Hippocampal formation (tissue), 2 donors: ENCODE results near the gene CADM1.

Source experiments
- DNase-seq, 2 donors: peaks; one replicate each; lab custom pipeline; 2025; lab: John Stamatoyannopoulos, UW

Gene CADM1

GRCh38 chr11:115247361-115247760, 256.9 kb downstream of the CADM1 start:
- DNase-seq: no peak

GRCh38 chr11:115244758-115245157, 259.5 kb downstream of the CADM1 start:
- DNase-seq: peak; percentile 38 to 42

GRCh38 chr11:115244296-115244695, 259.9 kb downstream of the CADM1 start:
- no peak for DNase-seq

- no peak for DNase-seq
These were observed 261.2 kb downstream of the CADM1 start for GRCh38 chr11:115242982-115243381.

- no peak for DNase-seq
These were observed 262.3 kb downstream of the CADM1 start for GRCh38 chr11:115241899-115242298.

- no peak for DNase-seq
These were observed 265.4 kb downstream of the CADM1 start for GRCh38 chr11:115238791-115239190.

- no peak for DNase-seq
These were observed 266.1 kb downstream of the CADM1 start for GRCh38 chr11:115238086-115238485.

- DNase-seq: no peak
These were observed 266.6 kb downstream of the CADM1 start for GRCh38 chr11:115237578-115237977.

- no peak for DNase-seq
These were observed 269.4 kb downstream of the CADM1 start for GRCh38 chr11:115234794-115235193.

GRCh38 chr11:115226556-115226955, 277.7 kb downstream of the CADM1 start:
- no peak for DNase-seq

- no peak for DNase-seq
These were observed 279.7 kb downstream of the CADM1 start for GRCh38 chr11:115224551-115224950.

GRCh38 chr11:115222863-115223530, 281.2 kb downstream of the CADM1 start:
- DNase-seq: no peak

GRCh38 chr11:115222218-115222862, 281.9 kb downstream of the CADM1 start:
- no peak for DNase-seq

- DNase-seq: no peak
These were observed 282.6 kb downstream of the CADM1 start for GRCh38 chr11:115221461-115222069.

- no peak for DNase-seq
These were observed 283.3 kb downstream of the CADM1 start for GRCh38 chr11:115220911-115221310.

GRCh38 chr11:115220423-115220822, 283.8 kb downstream of the CADM1 start:
- DNase-seq: no peak

- DNase-seq: no peak
These were observed 284.8 kb downstream of the CADM1 start for GRCh38 chr11:115219376-115219775.

GRCh38 chr11:115217726-115218311, 286.4 kb downstream of the CADM1 start:
- no peak for DNase-seq

- DNase-seq: peak in 1 of 2 donors; percentile 16
These were observed 288.3 kb downstream of the CADM1 start for GRCh38 chr11:115215694-115216617.

- no peak for DNase-seq
These were observed 289.5 kb downstream of the CADM1 start for GRCh38 chr11:115214644-115215234.

GRCh38 chr11:115213007-115213406, 291.2 kb downstream of the CADM1 start:
- no peak for DNase-seq
